SU-DHL-6 (cell line): ENCODE measurements around the gene ACAP2.

Experiments used
- H2AFZ ChIP-seq: fragments of 200-600 bp; sonication (generic); 2 replicates; pipeline ENCODE4 v1.6.1; 2014; ENCODE audit warnings: low read depth, mild to moderate bottlenecking, moderate library complexity, mixed read lengths, antibody characterized with exemption, low read length; ENCODE audit not compliant: severe bottlenecking
- H3F3A ChIP-seq: fragments of 200-600 bp; shearing (Covaris generic); 2 replicates; pipeline ENCODE4 v1.6.0; 2016; ENCODE audit warnings: antibody characterized with exemption, mild to moderate bottlenecking; ENCODE audit not compliant: insufficient read depth
- H3K27ac ChIP-seq: fragments of 200-600 bp; sonication (generic); 2 replicates; pipeline ENCODE4 v1.5.1; 2016; ENCODE audit warnings: low read depth, mild to moderate bottlenecking, low read length, moderate library complexity, mixed read lengths
- H3K27me3 ChIP-seq: fragments of 200-600 bp; sonication (generic), shearing (Covaris generic); 2 replicates; pipeline ENCODE4 v1.6.0; 2014; ENCODE audit warnings: mild to moderate bottlenecking, low read length
- H3K36me3 ChIP-seq: fragments of 200-600 bp; sonication (generic); 2 replicates; pipeline ENCODE4 v1.6.1; 2014; ENCODE audit warnings: mild to moderate bottlenecking, low read length, mixed read lengths
- H3K4me2 ChIP-seq: fragments of 300-600, 200-600 bp; shearing (Covaris generic), sonication (generic); 2 replicates; pipeline ENCODE4 v1.6.0; 2014; ENCODE audit warnings: low read length, low read depth, mild to moderate bottlenecking; ENCODE audit not compliant: poor library complexity, severe bottlenecking
- H3K4me3 ChIP-seq: fragments of 200-600 bp; sonication (generic); 2 replicates; pipeline ENCODE4 v1.5.1; 2014; ENCODE audit warnings: antibody characterized with exemption, low read length, mild to moderate bottlenecking, mixed read lengths; ENCODE audit not compliant: insufficient read depth, poor library complexity, severe bottlenecking
- H3K79me2 ChIP-seq: fragments of 200-600 bp; sonication (generic); 2 replicates; pipeline ENCODE4 v1.6.1; 2014; ENCODE audit warnings: mild to moderate bottlenecking, low read length, moderate library complexity; ENCODE audit not compliant: insufficient read depth
- H3K9ac ChIP-seq: fragments of 200-600 bp; sonication (generic); 2 replicates; pipeline ENCODE4 v1.7.0; 2014; ENCODE audit warnings: mild to moderate bottlenecking, low read length
- H3K9me2 ChIP-seq: fragments of 200-600 bp; sonication (generic); replicated peaks from 2 replicates; pipeline ENCODE4 v1.6.1; 2014; ENCODE audit warnings: low read length; ENCODE audit not compliant: insufficient read depth
- H3K9me3 ChIP-seq: fragments of 200-600 bp; sonication (generic); 2 replicates; pipeline ENCODE4 v1.6.1; 2014; ENCODE audit warnings: low read length, mixed read lengths; ENCODE audit not compliant: insufficient read depth
- H4K20me1 ChIP-seq: fragments of 200-600 bp; sonication (generic); 2 replicates; pipeline ENCODE4 v1.6.1; 2014; ENCODE audit warnings: low read depth, mild to moderate bottlenecking, antibody characterized with exemption, low read length, moderate library complexity, mixed read lengths
- CTCF ChIP-seq: fragments of 200-600 bp; sonication (generic); IDR thresholded peaks from one replicate; pipeline ENCODE4 v1.5.1; 2017; ENCODE audit warnings: antibody characterized with exemption, mild to moderate bottlenecking, low read length, moderate library complexity; ENCODE audit not compliant: insufficient read depth, poor library complexity, severe bottlenecking
- EZH2phosphoT487 ChIP-seq: fragments of 200-600 bp; sonication (generic), shearing (Covaris generic); conservative IDR thresholded peaks from 2 replicates; pipeline ENCODE4 v1.6.1; 2018; ENCODE audit warnings: mild to moderate bottlenecking, antibody characterized with exemption, low read length, moderate library complexity, mixed read lengths

The ACAP2 gene

GRCh38 chr3:195385526-195385925 lies 57.3 kb downstream of the ACAP2 start:
- Histone ChIP-seq H3K27me3 (no peaks in the 10 kb centered on the region), H3K4me3 (no peak overlapping the region), H3K27ac (no peak overlapping the region), H3F3A (no peaks in the 10 kb centered on the region), H3K36me3 (0 out of 2 replicates have a peak, but pooled peaks cover 2% of the 10 kb centered on the region), H3K79me2 (peaks cover 37% of the 10 kb centered on the region), H3K4me2 (no peak overlapping the region), H4K20me1 (0 out of 2 replicates have a peak, but pooled peaks cover 4% of the 10 kb centered on the region), H3K9me3 (no peaks in the 10 kb centered on the region), H2AFZ (no peak overlapping the region), H3K9me2 (no peaks in the 10 kb centered on the region), H3K9ac (no peak overlapping the region)
- TF ChIP-seq EZH2phosphoT487: no peak
- no peak for TF ChIP-seq CTCF

GRCh38 chr3:195384952-195385351 lies 57.9 kb downstream of the ACAP2 start:
- Histone ChIP-seq H3F3A (0 out of 2 replicates have a peak, but pooled peaks cover 4% of the 10 kb centered on the region), H3K27ac (no peak overlapping the region), H3K9me2 (no peaks in the 10 kb centered on the region), H2AFZ (no peak overlapping the region), H3K79me2 (peaks cover 37% of the 10 kb centered on the region), H3K4me2 (no peak overlapping the region), H3K27me3 (no peaks in the 10 kb centered on the region), H4K20me1 (0 out of 2 replicates have a peak, but pooled peaks cover 4% of the 10 kb centered on the region), H3K9ac (no peak overlapping the region), H3K36me3 (0 out of 2 replicates have a peak, but pooled peaks cover 7% of the 10 kb centered on the region), H3K9me3 (no peaks in the 10 kb centered on the region), H3K4me3 (no peak overlapping the region)
- TF ChIP-seq EZH2phosphoT487: no peak
- no peak for TF ChIP-seq CTCF

DNA sequence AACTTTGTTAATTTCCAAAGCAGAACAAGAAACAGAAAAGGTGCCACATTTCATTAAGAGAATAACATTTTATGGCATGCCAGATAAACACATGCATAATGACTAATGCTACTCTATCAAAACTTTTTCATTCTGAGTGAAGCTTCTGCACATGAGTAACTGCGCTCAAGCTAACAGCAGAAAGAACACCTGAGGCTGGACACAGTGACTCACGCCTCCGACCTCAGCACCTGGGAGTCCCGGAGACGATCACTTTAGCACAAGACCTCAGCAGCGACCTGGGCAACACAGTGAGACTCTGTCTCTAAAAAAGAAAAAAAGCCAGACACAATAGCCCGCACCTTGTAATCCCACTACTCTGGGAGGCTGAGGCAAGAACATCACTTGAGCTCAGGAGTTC lies 70.6 kb downstream of the ACAP2 start:
- no peak overlapping the region for H3K9ac ChIP-seq
- H3K27ac ChIP-seq: no peak overlapping the region
- no peak for TF ChIP-seq CTCF
- no peak for TF ChIP-seq EZH2phosphoT487
- H2AFZ ChIP-seq: no peak overlapping the region
- H3K9me3 ChIP-seq: no peaks in the 10 kb centered on the region
- no peak overlapping the region for H3K4me2 ChIP-seq
- no peaks in the 10 kb centered on the region for H3K79me2 ChIP-seq
- no peaks in the 10 kb centered on the region for H3F3A ChIP-seq
- no peaks in the 10 kb centered on the region for H3K27me3 ChIP-seq
- H3K4me3 ChIP-seq: no peak overlapping the region
- no peaks in the 10 kb centered on the region; the same call in 1 of the 2 replicates for H3K36me3 ChIP-seq
- no peaks in the 10 kb centered on the region for H3K9me2 ChIP-seq
- no peaks in the 10 kb centered on the region for H4K20me1 ChIP-seq
